ENCODE data around the gene PRDM16. TPM values are rescaled to one million over a fixed set of nuclear protein-coding genes. Genes with fewer than 3 reads are reported as not detected.

The PRDM16 gene
- total RNA-seq, 1 donor from 2014 or later = 5.6 TPM

DNA sequence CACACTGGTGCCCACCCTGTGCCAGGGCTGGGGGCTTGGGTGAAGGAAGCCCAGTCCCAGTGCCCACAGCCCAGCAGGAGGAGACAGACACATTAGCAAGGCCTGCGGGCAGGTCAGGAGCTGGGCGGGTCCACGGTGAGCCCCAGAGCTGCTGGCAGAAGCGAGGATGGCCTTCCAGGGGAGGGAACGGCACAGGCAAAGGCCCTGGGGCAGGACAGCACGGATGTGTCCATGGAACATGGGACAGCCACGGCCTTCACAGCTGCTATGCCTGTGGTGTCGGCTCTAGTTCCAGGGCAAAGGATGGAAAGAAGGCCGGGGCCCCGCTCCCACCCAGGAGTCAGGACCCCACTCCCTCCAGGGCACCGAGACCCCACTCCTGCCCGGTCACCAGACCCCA lies 220.5 kb downstream of the PRDM16 start:
- Histone ChIP-seq H3K27me3 (ENCODE audit: control insufficient read depth, insufficient read depth, low read length) (peaks cover 10% of the 10 kb centered on the region), H3K4me3 (ENCODE audit: low read depth, low read length) (no peak overlapping the region), H3K36me3 (ENCODE audit: control insufficient read depth, insufficient read depth, low read length) (no peaks in the 10 kb centered on the region)
- TF ChIP-seq, protein P1, sequence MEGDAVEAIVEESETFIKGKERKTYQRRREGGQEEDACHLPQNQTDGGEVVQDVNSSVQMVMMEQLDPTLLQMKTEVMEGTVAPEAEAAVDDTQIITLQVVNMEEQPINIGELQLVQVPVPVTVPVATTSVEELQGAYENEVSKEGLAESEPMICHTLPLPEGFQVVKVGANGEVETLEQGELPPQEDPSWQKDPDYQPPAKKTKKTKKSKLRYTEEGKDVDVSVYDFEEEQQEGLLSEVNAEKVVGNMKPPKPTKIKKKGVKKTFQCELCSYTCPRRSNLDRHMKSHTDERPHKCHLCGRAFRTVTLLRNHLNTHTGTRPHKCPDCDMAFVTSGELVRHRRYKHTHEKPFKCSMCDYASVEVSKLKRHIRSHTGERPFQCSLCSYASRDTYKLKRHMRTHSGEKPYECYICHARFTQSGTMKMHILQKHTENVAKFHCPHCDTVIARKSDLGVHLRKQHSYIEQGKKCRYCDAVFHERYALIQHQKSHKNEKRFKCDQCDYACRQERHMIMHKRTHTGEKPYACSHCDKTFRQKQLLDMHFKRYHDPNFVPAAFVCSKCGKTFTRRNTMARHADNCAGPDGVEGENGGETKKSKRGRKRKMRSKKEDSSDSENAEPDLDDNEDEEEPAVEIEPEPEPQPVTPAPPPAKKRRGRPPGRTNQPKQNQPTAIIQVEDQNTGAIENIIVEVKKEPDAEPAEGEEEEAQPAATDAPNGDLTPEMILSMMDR (IDR thresholded peaks at IDR 0.05; ENCODE audit: insufficient read depth, low read length, poor library complexity, severe bottlenecking) = no peak
- DNase-seq (ENCODE audit: low read depth) = no peak

DNA sequence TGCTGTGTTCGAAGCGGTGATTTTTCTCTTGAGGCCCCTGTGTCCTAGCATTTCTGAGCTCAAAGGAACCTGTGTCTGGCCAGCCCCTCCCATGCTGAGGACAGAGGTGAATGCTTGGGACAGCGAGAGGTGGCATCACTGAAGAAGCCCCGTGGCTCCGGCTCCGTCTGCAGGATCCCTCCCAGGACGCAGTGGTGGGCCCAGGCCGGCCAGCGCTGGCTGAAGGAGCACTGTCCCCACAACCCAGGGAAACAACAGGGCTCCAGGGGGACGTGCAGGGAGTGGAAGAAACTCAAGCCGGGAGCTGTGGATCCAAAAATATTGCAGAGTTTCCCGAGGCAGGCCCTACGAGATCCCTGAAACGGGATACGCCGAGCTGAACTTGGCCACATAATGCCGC lies 221.4 kb downstream of the PRDM16 start:
- TF ChIP-seq, protein P1 (IDR thresholded peaks at IDR 0.05; ENCODE audit: insufficient read depth, low read length, poor library complexity, severe bottlenecking) = no peak
- no peak for DNase-seq (ENCODE audit: low read depth)
- no peaks in the 10 kb centered on the region for H3K36me3 ChIP-seq (ENCODE audit: control insufficient read depth, insufficient read depth, low read length)
- peaks cover 7% of the 10 kb centered on the region for H3K27me3 ChIP-seq (ENCODE audit: control insufficient read depth, insufficient read depth, low read length)
- H3K4me3 ChIP-seq (ENCODE audit: low read depth, low read length) = no peak overlapping the region

DNA sequence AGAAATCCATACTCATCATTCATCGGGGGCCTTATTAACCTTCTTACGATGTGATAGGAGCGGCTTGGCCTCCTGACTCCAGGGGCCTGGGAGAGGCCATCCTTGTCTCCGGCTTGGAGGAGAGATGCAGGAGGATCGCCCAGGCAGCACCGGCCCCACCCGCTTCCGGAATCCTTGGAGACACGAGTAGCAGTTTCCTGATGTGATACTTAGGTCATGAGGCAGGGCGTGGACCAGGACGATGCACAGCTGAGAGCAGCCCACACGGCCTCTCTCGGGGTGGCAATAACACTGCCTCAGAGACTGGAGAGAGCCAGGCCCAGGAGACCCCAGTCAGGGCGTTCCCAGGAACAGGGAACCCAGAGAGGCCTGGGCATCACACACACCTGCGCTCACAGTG lies 221.9 kb downstream of the PRDM16 start:
- H3K36me3 ChIP-seq (ENCODE audit: control insufficient read depth, insufficient read depth, low read length) = no peaks in the 10 kb centered on the region
- TF ChIP-seq, protein P1 (IDR thresholded peaks at IDR 0.05; ENCODE audit: insufficient read depth, low read length, poor library complexity, severe bottlenecking) = no peak
- no peak for DNase-seq (ENCODE audit: low read depth)
- H3K27me3 ChIP-seq (ENCODE audit: control insufficient read depth, insufficient read depth, low read length) = peaks cover 7% of the 10 kb centered on the region
- H3K4me3 ChIP-seq (ENCODE audit: low read depth, low read length) = no peak overlapping the region

DNA sequence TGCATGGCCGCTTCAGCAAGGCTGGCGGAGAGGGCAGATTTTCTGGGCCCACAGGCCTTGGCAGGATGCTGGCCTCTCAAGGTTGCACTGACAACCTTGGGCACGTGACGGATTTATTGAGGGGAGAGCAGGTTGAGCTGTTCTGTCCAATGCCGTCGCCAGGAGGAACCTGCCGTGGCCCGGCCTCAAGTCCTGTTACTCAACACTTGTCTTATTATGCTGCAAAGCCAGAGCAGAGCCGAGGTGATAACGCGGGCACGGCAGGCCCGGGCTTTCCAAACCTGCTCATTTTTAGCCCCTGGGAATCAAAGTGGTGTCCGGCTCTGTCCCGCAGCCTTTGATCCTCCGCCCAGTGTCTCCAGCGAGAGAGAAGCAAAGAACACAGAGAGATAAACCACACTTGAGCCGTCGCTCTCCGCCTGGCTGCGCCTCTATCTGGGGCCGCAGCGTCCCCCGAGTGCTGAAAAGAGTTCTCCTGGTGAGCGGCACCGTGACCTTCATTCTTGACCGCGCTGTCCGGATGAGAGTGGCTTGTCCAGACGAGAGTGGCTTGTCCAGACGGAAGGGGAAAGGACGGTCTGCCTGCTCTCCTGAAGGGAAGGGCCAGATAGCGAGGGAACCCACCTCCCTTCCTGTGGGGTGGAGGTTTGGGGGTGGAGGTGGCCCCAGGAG lies 223.2 kb downstream of the PRDM16 start:
- no peak overlapping the region for H3K4me3 ChIP-seq (ENCODE audit: low read depth, low read length)
- peaks cover 7% of the 10 kb centered on the region for H3K27me3 ChIP-seq (ENCODE audit: control insufficient read depth, insufficient read depth, low read length)
- no peaks in the 10 kb centered on the region for H3K36me3 ChIP-seq (ENCODE audit: control insufficient read depth, insufficient read depth, low read length)
- no peak for DNase-seq (ENCODE audit: low read depth)
- TF ChIP-seq, protein P1 (IDR thresholded peaks at IDR 0.05; ENCODE audit: insufficient read depth, low read length, poor library complexity, severe bottlenecking) = no peak

DNA sequence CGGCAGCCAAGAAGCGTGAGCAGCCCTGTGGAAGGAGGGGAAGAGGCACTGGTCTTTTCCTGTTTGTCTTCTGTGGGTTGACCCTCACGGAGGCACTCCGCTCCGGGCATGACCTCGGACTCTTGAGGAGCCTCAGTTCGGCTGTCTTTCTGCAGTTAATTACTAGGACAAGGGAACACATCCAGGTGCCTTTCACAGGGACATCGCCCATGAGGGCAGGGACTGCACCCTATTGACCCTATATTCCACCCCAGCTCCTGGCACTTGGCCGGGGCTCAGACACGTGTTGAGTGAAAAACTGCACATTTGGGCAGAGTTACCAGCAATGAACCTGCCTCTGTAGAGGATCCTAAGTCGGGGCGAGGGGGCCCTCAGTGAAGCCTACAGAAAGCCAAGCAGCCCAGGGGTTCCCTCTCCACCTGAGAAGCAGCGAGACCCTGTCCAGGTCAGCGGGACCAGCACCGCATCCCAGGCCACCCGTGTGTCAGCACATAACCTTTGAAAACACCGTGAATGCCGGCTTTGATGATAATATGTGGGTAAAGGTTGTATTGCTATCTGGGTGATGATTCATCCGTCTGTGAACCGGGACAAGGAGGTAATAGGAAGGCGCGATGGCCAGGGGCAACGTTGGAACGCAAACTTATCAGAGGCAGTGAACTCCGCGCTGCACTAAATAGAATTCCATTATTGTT lies 224.0 kb downstream of the PRDM16 start:
- Histone ChIP-seq H3K4me3 (ENCODE audit: low read depth, low read length) (no peak overlapping the region), H3K27me3 (ENCODE audit: control insufficient read depth, insufficient read depth, low read length) (peaks cover 7% of the 10 kb centered on the region), H3K36me3 (ENCODE audit: control insufficient read depth, insufficient read depth, low read length) (no peaks in the 10 kb centered on the region)
- no peak for DNase-seq (ENCODE audit: low read depth)
- TF ChIP-seq, protein P1 (IDR thresholded peaks at IDR 0.05; ENCODE audit: insufficient read depth, low read length, poor library complexity, severe bottlenecking) = no peak

Data from kidney epithelial cell (primary cell).